ENCODE results near the gene RAB14. TPM values are rescaled to one million over a fixed set of nuclear protein-coding genes. Genes with fewer than 3 reads are reported as not detected.
A peak's percentile ranks its signal among the peaks of the same experiment; 100 is the strongest.

Gene RAB14
- total RNA-seq, 1 experiment from 2014 or later, result 36.0 TPM

GRCh38 chr9:121217609-121218292 is 16.1 kb upstream of the RAB14 start:
- Mint-ChIP-seq H3K27ac (no peak overlapping the region), H3K36me3 (no peaks in the 10 kb centered on the region), H3K4me3 (no peak overlapping the region), H3K9me3 (no peaks in the 10 kb centered on the region), H3K27me3 (ENCODE audit: low read depth) (peaks cover 7% of the 10 kb centered on the region; the same call in 1 of the 2 replicates), H3K4me1 (peaks cover 42% of the 10 kb centered on the region)
- CTCF ChIA-PET, result interaction anchor here (1.2 to 1.5 kb wide), 3 partner anchors 51 to 102 kb away, joined by 3 to 5 read pairs (median 3); partner anchors contain the start of gene GSN
- POLR2A ChIA-PET, result interaction anchor here (0.8 kb wide), 1 partner anchor 72 kb away, joined by 3 read pairs; no protein-coding TSS in a partner anchor
- DNase-seq (ENCODE audit: low spot score) (no peak), ATAC-seq (no peak)
- TF ChIP-seq HMGA2 (CRISPR knock-in tag; IDR thresholded peaks at IDR 0.05), result peak; percentile 91
- TF ChIP-seq GTF2I (CRISPR knock-in tag; conservative IDR thresholded peaks at IDR 0.05), result no peak

DNA sequence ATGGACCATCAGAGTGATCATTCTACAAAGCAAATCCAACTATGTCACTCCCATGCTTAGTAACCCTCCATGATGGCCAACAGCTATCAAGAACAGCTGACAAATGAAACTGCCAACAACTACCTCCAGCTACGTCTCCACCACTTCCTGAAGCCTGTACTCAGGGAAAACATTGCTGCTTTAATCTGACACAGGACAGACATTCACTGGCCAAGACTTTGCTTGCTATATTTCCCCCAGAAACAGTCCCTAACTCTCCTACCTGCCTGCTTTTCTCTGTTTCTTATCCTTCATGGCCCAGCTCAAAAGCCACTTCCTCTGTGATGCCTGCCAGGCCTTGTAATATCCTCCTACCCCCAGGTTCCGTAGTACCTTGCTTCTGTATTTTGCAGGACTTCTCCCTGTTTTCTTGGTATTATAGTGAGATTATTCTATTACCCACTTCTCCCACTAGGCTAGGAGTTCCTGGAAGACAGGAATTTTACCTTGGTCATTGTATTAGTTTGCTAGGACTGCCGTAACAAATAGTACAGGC is 14.7 kb upstream of the RAB14 start:
- H3K4me3 Mint-ChIP-seq, result no peak overlapping the region
- no peak overlapping the region for H3K27ac Mint-ChIP-seq
- H3K36me3 Mint-ChIP-seq, result no peaks in the 10 kb centered on the region
- peaks cover 7% of the 10 kb centered on the region; the same call in 1 of the 2 replicates for H3K27me3 Mint-ChIP-seq (ENCODE audit: low read depth)
- peaks cover 29% of the 10 kb centered on the region for H3K4me1 Mint-ChIP-seq
- H3K9me3 Mint-ChIP-seq, result no peaks in the 10 kb centered on the region
- DNase-seq (ENCODE audit: low spot score), result no peak
- ATAC-seq, result no peak
- TF ChIP-seq ESRRA (CRISPR knock-in tag; IDR thresholded peaks at IDR 0.05; ENCODE audit: borderline replicate concordance) (no peak), ZNF425 (CRISPR knock-in tag; conservative IDR thresholded peaks at IDR 0.05) (no peak), ZBTB21 (CRISPR knock-in tag; IDR thresholded peaks at IDR 0.05; ENCODE audit: borderline replicate concordance) (no peak), SP1 (CRISPR knock-in tag; conservative IDR thresholded peaks at IDR 0.05) (no peak), NR2C2 (CRISPR knock-in tag; IDR thresholded peaks at IDR 0.05) (no peak), FOXP1 (CRISPR knock-in tag; IDR thresholded peaks at IDR 0.05; ENCODE audit: borderline replicate concordance) (no peak), CTCF (IDR thresholded peaks at IDR 0.05) (no peak), FOXK1 (CRISPR knock-in tag; IDR thresholded peaks at IDR 0.05) (no peak), JUN (CRISPR knock-in tag; IDR thresholded peaks at IDR 0.05) (no peak), RORB (CRISPR knock-in tag; IDR thresholded peaks at IDR 0.05) (no peak), ZNF138 (CRISPR knock-in tag; conservative IDR thresholded peaks at IDR 0.05) (no peak), ATF1 (CRISPR knock-in tag; IDR thresholded peaks at IDR 0.05) (no peak), ZNF317 (CRISPR knock-in tag; IDR thresholded peaks at IDR 0.05; ENCODE audit: borderline replicate concordance, low read depth) (no peak), ATF2 (CRISPR knock-in tag; IDR thresholded peaks at IDR 0.05; ENCODE audit: borderline replicate concordance, low read depth) (no peak), GTF2I (CRISPR knock-in tag; conservative IDR thresholded peaks at IDR 0.05) (no peak)
- TF ChIP-seq, protein P1, sequence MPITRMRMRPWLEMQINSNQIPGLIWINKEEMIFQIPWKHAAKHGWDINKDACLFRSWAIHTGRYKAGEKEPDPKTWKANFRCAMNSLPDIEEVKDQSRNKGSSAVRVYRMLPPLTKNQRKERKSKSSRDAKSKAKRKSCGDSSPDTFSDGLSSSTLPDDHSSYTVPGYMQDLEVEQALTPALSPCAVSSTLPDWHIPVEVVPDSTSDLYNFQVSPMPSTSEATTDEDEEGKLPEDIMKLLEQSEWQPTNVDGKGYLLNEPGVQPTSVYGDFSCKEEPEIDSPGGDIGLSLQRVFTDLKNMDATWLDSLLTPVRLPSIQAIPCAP (CRISPR knock-in tag; IDR thresholded peaks at IDR 0.05), result no peak
- TF ChIP-seq, protein P2, sequence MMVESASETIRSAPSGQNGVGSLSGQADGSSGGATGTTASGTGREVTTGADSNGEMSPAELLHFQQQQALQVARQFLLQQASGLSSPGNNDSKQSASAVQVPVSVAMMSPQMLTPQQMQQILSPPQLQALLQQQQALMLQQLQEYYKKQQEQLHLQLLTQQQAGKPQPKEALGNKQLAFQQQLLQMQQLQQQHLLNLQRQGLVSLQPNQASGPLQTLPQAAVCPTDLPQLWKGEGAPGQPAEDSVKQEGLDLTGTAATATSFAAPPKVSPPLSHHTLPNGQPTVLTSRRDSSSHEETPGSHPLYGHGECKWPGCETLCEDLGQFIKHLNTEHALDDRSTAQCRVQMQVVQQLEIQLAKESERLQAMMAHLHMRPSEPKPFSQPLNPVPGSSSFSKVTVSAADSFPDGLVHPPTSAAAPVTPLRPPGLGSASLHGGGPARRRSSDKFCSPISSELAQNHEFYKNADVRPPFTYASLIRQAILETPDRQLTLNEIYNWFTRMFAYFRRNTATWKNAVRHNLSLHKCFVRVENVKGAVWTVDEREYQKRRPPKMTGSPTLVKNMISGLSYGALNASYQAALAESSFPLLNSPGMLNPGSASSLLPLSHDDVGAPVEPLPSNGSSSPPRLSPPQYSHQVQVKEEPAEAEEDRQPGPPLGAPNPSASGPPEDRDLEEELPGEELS (CRISPR knock-in tag; IDR thresholded peaks at IDR 0.05), result no peak
- TF ChIP-seq, protein P3, sequence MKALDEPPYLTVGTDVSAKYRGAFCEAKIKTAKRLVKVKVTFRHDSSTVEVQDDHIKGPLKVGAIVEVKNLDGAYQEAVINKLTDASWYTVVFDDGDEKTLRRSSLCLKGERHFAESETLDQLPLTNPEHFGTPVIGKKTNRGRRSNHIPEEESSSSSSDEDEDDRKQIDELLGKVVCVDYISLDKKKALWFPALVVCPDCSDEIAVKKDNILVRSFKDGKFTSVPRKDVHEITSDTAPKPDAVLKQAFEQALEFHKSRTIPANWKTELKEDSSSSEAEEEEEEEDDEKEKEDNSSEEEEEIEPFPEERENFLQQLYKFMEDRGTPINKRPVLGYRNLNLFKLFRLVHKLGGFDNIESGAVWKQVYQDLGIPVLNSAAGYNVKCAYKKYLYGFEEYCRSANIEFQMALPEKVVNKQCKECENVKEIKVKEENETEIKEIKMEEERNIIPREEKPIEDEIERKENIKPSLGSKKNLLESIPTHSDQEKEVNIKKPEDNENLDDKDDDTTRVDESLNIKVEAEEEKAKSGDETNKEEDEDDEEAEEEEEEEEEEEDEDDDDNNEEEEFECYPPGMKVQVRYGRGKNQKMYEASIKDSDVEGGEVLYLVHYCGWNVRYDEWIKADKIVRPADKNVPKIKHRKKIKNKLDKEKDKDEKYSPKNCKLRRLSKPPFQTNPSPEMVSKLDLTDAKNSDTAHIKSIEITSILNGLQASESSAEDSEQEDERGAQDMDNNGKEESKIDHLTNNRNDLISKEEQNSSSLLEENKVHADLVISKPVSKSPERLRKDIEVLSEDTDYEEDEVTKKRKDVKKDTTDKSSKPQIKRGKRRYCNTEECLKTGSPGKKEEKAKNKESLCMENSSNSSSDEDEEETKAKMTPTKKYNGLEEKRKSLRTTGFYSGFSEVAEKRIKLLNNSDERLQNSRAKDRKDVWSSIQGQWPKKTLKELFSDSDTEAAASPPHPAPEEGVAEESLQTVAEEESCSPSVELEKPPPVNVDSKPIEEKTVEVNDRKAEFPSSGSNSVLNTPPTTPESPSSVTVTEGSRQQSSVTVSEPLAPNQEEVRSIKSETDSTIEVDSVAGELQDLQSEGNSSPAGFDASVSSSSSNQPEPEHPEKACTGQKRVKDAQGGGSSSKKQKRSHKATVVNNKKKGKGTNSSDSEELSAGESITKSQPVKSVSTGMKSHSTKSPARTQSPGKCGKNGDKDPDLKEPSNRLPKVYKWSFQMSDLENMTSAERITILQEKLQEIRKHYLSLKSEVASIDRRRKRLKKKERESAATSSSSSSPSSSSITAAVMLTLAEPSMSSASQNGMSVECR (CRISPR knock-in tag; IDR thresholded peaks at IDR 0.05; ENCODE audit: borderline replicate concordance), result no peak
- TF ChIP-seq, protein P4, sequence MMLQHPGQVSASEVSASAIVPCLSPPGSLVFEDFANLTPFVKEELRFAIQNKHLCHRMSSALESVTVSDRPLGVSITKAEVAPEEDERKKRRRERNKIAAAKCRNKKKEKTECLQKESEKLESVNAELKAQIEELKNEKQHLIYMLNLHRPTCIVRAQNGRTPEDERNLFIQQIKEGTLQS (CRISPR knock-in tag; conservative IDR thresholded peaks at IDR 0.05), result no peak
- ChIA-PET CTCF (interaction anchor here (1.3 to 1.5 kb wide), 2 partner anchors 71 to 184 kb away, joined by 4 to 8 read pairs; no protein-coding TSS in a partner anchor), POLR2A (no interaction called here)
